Measurements from ENCODE around the gene CBLN1.
"Not testable (repeated sequence)": the region's sequence is repeated elsewhere in the genome, so short reads cannot be mapped to it uniquely, and the experiment has no call there.

CBLN1 gene

GRCh38 chr16:49259330-49259729 lies 22.3 kb downstream of the CBLN1 start:
- Mint-ChIP-seq H3K4me3 (no peak overlapping the region), H3K9me3 (peaks cover 8% of the 10 kb centered on the region), H3K4me1 (no peaks in the 10 kb centered on the region), H3K27ac (no peak overlapping the region), H3K27me3 (ENCODE audit: low read depth) (peaks cover 13% of the 10 kb centered on the region), H3K36me3 (ENCODE audit: low read depth) (no peaks in the 10 kb centered on the region)
- no peak for TF ChIP-seq CTCF (IDR thresholded peaks at IDR 0.05; ENCODE audit: unreplicated experiment in 3 of 3)

- Mint-ChIP-seq H3K4me3 (no peak overlapping the region), H3K4me1 (no peaks in the 10 kb centered on the region), H3K27me3 (ENCODE audit: low read depth) (peaks cover 25% of the 10 kb centered on the region), H3K36me3 (ENCODE audit: low read depth) (no peaks in the 10 kb centered on the region), H3K27ac (no peak overlapping the region), H3K9me3 (peaks cover under 1% of the 10 kb centered on the region)
- TF ChIP-seq CTCF (IDR thresholded peaks at IDR 0.05; ENCODE audit: unreplicated experiment in 3 of 3) = no peak
These were observed 30.9 kb downstream of the CBLN1 start for GRCh38 chr16:49250689-49251088.

GRCh38 chr16:49248227-49248626 lies 33.4 kb downstream of the CBLN1 start:
- Mint-ChIP-seq H3K4me1 (no peaks in the 10 kb centered on the region), H3K27ac (no peak overlapping the region), H3K9me3 (no peaks in the 10 kb centered on the region), H3K36me3 (ENCODE audit: low read depth) (no peaks in the 10 kb centered on the region), H3K4me3 (no peak overlapping the region), H3K27me3 (ENCODE audit: low read depth) (peaks cover 25% of the 10 kb centered on the region)
- no peak for TF ChIP-seq CTCF (IDR thresholded peaks at IDR 0.05; ENCODE audit: unreplicated experiment in 3 of 3)

- Mint-ChIP-seq H3K9me3 (peaks cover 3% of the 10 kb centered on the region), H3K4me1 (no peaks in the 10 kb centered on the region), H3K4me3 (no peak overlapping the region), H3K36me3 (ENCODE audit: low read depth) (no peaks in the 10 kb centered on the region), H3K27me3 (ENCODE audit: low read depth) (peaks cover 3% of the 10 kb centered on the region), H3K27ac (no peak overlapping the region)
- TF ChIP-seq CTCF (IDR thresholded peaks at IDR 0.05; ENCODE audit: unreplicated experiment in 3 of 3) = no peak
These were observed 45.4 kb downstream of the CBLN1 start for GRCh38 chr16:49236216-49236615.

- not testable (repeated sequence) for H3K4me3 Mint-ChIP-seq; H3K4me1 Mint-ChIP-seq; H3K27ac Mint-ChIP-seq; H3K9me3 Mint-ChIP-seq; H3K27me3 Mint-ChIP-seq (ENCODE audit: low read depth); H3K36me3 Mint-ChIP-seq (ENCODE audit: low read depth)
These were observed 53.3 kb downstream of the CBLN1 start for GRCh38 chr16:49228335-49228734.

Data from nephron (organoid).